ENCODE results near the gene TMEM98. TPM values are rescaled to one million over a fixed set of nuclear protein-coding genes. Genes with fewer than 3 reads are reported as not detected.

TMEM98 gene
- total and polyA plus RNA-seq, 9 of the 15 experiments (the other 6 are each of a cell fraction or from before 2014, with no cell fraction given) = 33.5 to 164 (median 84.7) TPM

- Histone ChIP-seq H3K4me3 (no peak overlapping the region), H3K79me2 (ENCODE audit: control insufficient read depth, insufficient read depth, low read length) (no peaks in the 10 kb centered on the region), H2AFZ (ENCODE audit: low read depth, low read length) (no peak overlapping the region), H3K27me3 (ENCODE audit: control insufficient read depth in 2 of 2, insufficient read depth in 2 of 2, low read length in 2 of 2) (no peaks in the 10 kb centered on the region), H3K4me1 (replicated peaks in 1 of 2; ENCODE audit: control insufficient read depth in 2 of 2, insufficient read depth in 2 of 2, low read length in 2 of 2) (peaks cover 3 to 12% of the 10 kb centered on the region in 2 experiments; a peak in 3 of 5 replicates), H4K20me1 (replicated peaks; ENCODE audit: control insufficient read depth, insufficient read depth, low read length) (no peaks in the 10 kb centered on the region), H3K27ac (ENCODE audit: extremely low read depth, low read depth, low read length) (no peak overlapping the region), H3K9ac (ENCODE audit: insufficient read depth in 1 of 2, low read depth in 2 of 2, low read length in 2 of 2) (no peak overlapping the region), H3K9me3 (replicated peaks; ENCODE audit: control insufficient read depth, insufficient read depth, low read depth, low read length) (no peaks in the 10 kb centered on the region), H3K4me2 (ENCODE audit: insufficient read depth, low read length) (no peak overlapping the region), H3K9me1 (ENCODE audit: control insufficient read depth, insufficient read depth, low read length) (no peaks in the 10 kb centered on the region), H3K36me3 (ENCODE audit: control insufficient read depth, insufficient read depth, low read length) (no peaks in the 10 kb centered on the region)
- in situ Hi-C loops (cut with MboI) (no loop called here), intact Hi-C loops (cut with micrococcal nuclease) (no loop called here)
- ChIA-PET POLR2A (no interaction called here), CTCF (ENCODE audit: low intra/inter-chr PET ratio) (no interaction called here)
- BruUV-seq (replicated peaks) = no TSS peak
- DNase-seq (ENCODE audit: extremely low read depth in 1 of 4, low spot score in 3 of 4) = no peak
- FAIRE-seq = no peak
- no peak for ATAC-seq
- 54% methylated on average over 1 of the region's 1 CpG for WGBS (ENCODE audit: insufficient coverage, low coverage, missing lambda C conversion rate)
- TF ChIP-seq, protein P1, sequence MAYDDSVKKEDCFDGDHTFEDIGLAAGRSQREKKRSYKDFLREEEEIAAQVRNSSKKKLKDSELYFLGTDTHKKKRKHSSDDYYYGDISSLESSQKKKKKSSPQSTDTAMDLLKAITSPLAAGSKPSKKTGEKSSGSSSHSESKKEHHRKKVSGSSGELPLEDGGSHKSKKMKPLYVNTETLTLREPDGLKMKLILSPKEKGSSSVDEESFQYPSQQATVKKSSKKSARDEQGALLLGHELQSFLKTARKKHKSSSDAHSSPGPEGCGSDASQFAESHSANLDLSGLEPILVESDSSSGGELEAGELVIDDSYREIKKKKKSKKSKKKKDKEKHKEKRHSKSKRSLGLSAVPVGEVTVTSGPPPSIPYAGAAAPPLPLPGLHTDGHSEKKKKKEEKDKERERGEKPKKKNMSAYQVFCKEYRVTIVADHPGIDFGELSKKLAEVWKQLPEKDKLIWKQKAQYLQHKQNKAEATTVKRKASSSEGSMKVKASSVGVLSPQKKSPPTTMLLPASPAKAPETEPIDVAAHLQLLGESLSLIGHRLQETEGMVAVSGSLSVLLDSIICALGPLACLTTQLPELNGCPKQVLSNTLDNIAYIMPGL (CRISPR knock-in tag; IDR thresholded peaks at IDR 0.05) = no peak
- peak; percentile 52 for TF ChIP-seq RBM25 (IDR thresholded peaks at IDR 0.05; ENCODE audit: low read depth, low read length, severe bottlenecking)
- TF ChIP-seq BCOR (IDR thresholded peaks at IDR 0.05) = peak; percentile 34; the same call in 1 of the 2 replicates
Observed at GRCh38 chr17:32955155-32955554, 27.2 kb downstream of the TMEM98 start.

All from K562 (cell line).